ENCODE data around the gene STK11IP. TPM values are rescaled to one million over a fixed set of nuclear protein-coding genes. Genes with fewer than 3 reads are reported as not detected.

Gene STK11IP
- total RNA-seq, 3 donors from 2014 or later, result 11.2 to 16.7 (median 15.7) TPM

DNA sequence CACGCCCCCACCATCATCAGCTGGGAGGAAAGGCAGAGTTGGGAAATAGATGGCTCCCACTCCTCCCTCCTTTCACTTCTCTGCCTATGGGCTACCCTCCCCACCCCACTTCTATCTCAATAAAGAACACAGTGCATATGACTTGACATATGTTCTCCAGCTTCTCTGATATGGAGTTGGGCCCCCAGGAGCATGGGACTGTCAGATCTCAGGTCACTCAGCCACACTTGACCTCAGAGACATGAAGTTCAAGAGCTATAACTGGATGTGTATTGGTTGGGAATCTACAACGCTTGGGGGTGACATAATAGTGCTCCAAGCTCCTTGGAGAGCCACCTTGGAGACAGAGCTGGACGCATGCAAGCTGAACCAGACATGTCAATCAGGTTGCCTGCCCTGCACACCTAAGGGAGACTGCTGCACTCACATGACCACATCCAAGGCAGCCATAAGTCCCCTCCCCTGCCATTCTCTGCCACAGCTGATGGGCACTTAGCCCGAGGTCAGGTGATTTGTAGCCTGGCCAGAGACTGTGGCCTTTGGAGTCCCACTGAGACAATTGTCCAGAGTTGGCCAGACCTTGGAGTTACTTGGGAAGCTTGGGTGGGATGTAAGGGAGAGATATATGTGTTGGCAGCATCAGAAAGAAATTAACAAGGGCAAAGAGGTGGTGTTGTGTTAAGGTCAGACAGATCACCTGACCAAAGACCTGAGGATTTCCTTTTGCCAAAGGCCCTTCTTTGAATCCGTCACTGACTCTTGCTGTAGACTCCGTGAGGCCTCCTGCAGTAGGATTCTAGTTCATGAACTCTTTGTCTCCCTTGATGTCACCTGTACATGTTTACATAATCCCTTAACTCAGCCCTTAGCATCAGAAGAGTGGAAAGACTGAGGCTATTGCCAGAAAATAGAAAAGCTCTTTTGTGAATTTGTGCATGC lies 21.8 kb upstream of the STK11IP start:
- Histone ChIP-seq H3K4me3 (no peak overlapping the region), H3K27me3 (no peaks in the 10 kb centered on the region), H3K4me1 (no peaks in the 10 kb centered on the region), H3K36me3 (no peaks in the 10 kb centered on the region), H3K9me3 (no peaks in the 10 kb centered on the region), H3K27ac (no peak overlapping the region)
- intact Hi-C loops (cut with DNase I; ENCODE audit: low total_unique reads), result no loop called here
- DNase-seq (ENCODE audit: low spot score in 2 of 2), result no peak
- TF ChIP-seq CTCF (IDR thresholded peaks at IDR 0.05), result no peak
- TF ChIP-seq POLR2AphosphoS5 (IDR thresholded peaks at IDR 0.05), result no peak
- TF ChIP-seq POLR2A (IDR thresholded peaks at IDR 0.05), result no peak

- Histone ChIP-seq H3K36me3 (no peaks in the 10 kb centered on the region), H3K27me3 (no peaks in the 10 kb centered on the region), H3K4me1 (no peaks in the 10 kb centered on the region), H3K27ac (no peak overlapping the region), H3K4me3 (no peak overlapping the region), H3K9me3 (no peaks in the 10 kb centered on the region)
- intact Hi-C loops (cut with DNase I; ENCODE audit: low total_unique reads), result no loop called here
- TF ChIP-seq POLR2A (IDR thresholded peaks at IDR 0.05) (no peak), CTCF (IDR thresholded peaks at IDR 0.05) (no peak), POLR2AphosphoS5 (IDR thresholded peaks at IDR 0.05) (no peak)
- DNase-seq (ENCODE audit: low spot score in 2 of 2), result no peak
Observed at GRCh38 chr2:219576505-219577388, 20.9 kb upstream of the STK11IP start.

DNA sequence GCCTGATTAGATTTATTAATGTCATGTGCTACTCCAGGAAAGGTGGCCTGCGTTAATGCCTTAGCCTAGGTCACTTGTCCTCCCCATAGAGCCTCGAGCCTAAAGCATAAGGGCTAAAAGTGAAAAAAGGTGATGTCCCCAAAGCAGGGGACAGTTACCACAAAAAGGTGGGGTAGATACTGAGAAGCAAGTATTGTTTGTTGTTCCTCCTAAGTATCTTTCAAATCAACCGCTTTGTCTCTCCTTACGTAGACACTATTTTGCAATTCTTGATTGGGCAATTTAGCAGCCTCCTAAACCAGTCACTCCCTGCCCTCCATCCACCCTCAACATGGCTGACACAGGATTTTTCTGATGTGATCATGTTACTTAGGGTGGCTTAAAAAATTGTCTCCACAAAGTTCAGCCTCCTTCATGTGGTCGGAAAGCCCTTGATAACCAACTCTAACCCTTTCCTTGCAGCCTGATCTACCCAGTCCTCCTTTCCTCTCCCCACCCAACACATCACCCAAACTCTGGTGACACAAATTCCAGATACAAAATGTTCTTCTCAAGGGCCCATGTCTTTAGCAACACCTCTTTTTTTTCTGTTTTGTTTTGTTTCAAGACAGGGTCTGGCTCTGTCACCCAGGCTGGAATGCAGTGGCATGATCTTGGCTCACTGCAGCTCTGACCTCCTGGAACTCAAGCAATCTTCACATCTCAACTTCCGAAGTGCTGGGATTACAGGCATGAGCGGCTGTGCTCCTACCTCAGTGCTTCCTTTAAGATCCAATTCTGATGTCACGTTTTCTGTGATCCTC lies 18.6 kb upstream of the STK11IP start:
- H3K27ac ChIP-seq, result no peak overlapping the region
- intact Hi-C loops (cut with DNase I; ENCODE audit: low total_unique reads), result no loop called here

GRCh38 chr2:219581346-219581745 lies 16.3 kb upstream of the STK11IP start:
- Histone ChIP-seq H3K27me3 (no peaks in the 10 kb centered on the region), H3K4me3 (no peak overlapping the region), H3K4me1 (no peaks in the 10 kb centered on the region), H3K27ac (no peak overlapping the region), H3K36me3 (no peaks in the 10 kb centered on the region), H3K9me3 (no peaks in the 10 kb centered on the region)
- TF ChIP-seq POLR2AphosphoS5 (IDR thresholded peaks at IDR 0.05) (no peak), CTCF (IDR thresholded peaks at IDR 0.05) (no peak), POLR2A (IDR thresholded peaks at IDR 0.05) (no peak)
- intact Hi-C loops (cut with DNase I; ENCODE audit: low total_unique reads), result no loop called here
- no peak for DNase-seq (ENCODE audit: low spot score in 2 of 2)

More for the DNA sequence above, 18.6 kb upstream of the STK11IP start:
- no peak overlapping the region for H3K4me3 ChIP-seq
- no peaks in the 10 kb centered on the region for H3K36me3 ChIP-seq
- H3K4me1 ChIP-seq, result no peaks in the 10 kb centered on the region
- H3K9me3 ChIP-seq, result no peaks in the 10 kb centered on the region
- no peak for DNase-seq (ENCODE audit: low spot score in 2 of 2)
- TF ChIP-seq POLR2A (IDR thresholded peaks at IDR 0.05), result no peak
- no peak for TF ChIP-seq POLR2AphosphoS5 (IDR thresholded peaks at IDR 0.05)
- H3K27me3 ChIP-seq, result no peaks in the 10 kb centered on the region

- no peak for TF ChIP-seq CTCF (IDR thresholded peaks at IDR 0.05)
- TF ChIP-seq POLR2AphosphoS5 (IDR thresholded peaks at IDR 0.05), result no peak
- no peak for TF ChIP-seq POLR2A (IDR thresholded peaks at IDR 0.05)
- no peak overlapping the region for H3K4me3 ChIP-seq
- H3K27ac ChIP-seq, result no peak overlapping the region
- DNase-seq (ENCODE audit: low spot score in 2 of 2), result no peak
- no peaks in the 10 kb centered on the region for H3K4me1 ChIP-seq
- intact Hi-C loops (cut with DNase I; ENCODE audit: low total_unique reads), result no loop called here
- H3K9me3 ChIP-seq, result no peaks in the 10 kb centered on the region
- no peaks in the 10 kb centered on the region for H3K27me3 ChIP-seq
- no peaks in the 10 kb centered on the region for H3K36me3 ChIP-seq
Observed at GRCh38 chr2:219591091-219591490, 6.6 kb upstream of the STK11IP start.
